GM23338 (cell line): Measurements from ENCODE around the gene SH2D2A. TPM values are rescaled to one million over a fixed set of nuclear protein-coding genes. Genes with fewer than 3 reads are reported as not detected.

ENCODE experiments used
- ATAC-seq: fragments of 200-7000 bp; cut with Tn5 transposase; 3 replicates; pipeline ENCODE4 v1.9.1; 2020
- DNase-seq: peaks from one replicate; pipeline ENCODE4 v3.0.0-alpha.2; 2015; ENCODE audit warnings: low spot score
- H2AFZ ChIP-seq: fragments of 200-600 bp; sonication (generic); 2 replicates; pipeline ENCODE4 v1.8.0; 2016; ENCODE audit warnings: antibody characterized with exemption, mild to moderate bottlenecking, moderate library complexity
- H3F3A ChIP-seq: fragments of 200-600 bp; sonication (generic); replicated peaks from 2 replicates; pipeline ENCODE4 v1.8.0; 2017; ENCODE audit warnings: antibody characterized with exemption, mixed run types, low read depth
- H3K27ac ChIP-seq: fragments of 200-600 bp; sonication (generic); 2 replicates; pipeline ENCODE4 v1.6.1; 2016; ENCODE audit warnings: low read depth
- H3K27me3 ChIP-seq: fragments of 200-600 bp; sonication (generic); 2 replicates; pipeline ENCODE4 v1.8.0; 2016; ENCODE audit warnings: mild to moderate bottlenecking, mixed run types, moderate library complexity; ENCODE audit not compliant: insufficient read depth
- H3K36me3 ChIP-seq: fragments of 200-600 bp; sonication (generic); 2 replicates; pipeline ENCODE4 v1.8.0; 2016; ENCODE audit warnings: mild to moderate bottlenecking; ENCODE audit not compliant: insufficient read depth
- H3K4me1 ChIP-seq: fragments of 200-600 bp; sonication (generic); 2 replicates; pipeline ENCODE4 v1.8.0; 2016; ENCODE audit warnings: mild to moderate bottlenecking, moderate library complexity; ENCODE audit not compliant: insufficient read depth
- H3K4me2 ChIP-seq: fragments of 200-600 bp; sonication (generic); 2 replicates; pipeline ENCODE4 v1.7.1; 2017; ENCODE audit warnings: mixed run types
- H3K4me3 ChIP-seq: fragments of 200-600 bp; sonication (generic); 2 replicates; pipeline ENCODE4 v1.6.1; 2016; ENCODE audit warnings: mixed run types
- H3K79me2 ChIP-seq: fragments of 200-600 bp; sonication (generic); replicated peaks from 2 replicates; pipeline ENCODE4 v1.8.0; 2017; ENCODE audit warnings: mild to moderate bottlenecking; ENCODE audit not compliant: insufficient read depth
- H3K9me2 ChIP-seq: fragments of 200-600 bp; sonication (generic); 2 replicates; pipeline ENCODE4 v1.8.0; 2017; ENCODE audit not compliant: insufficient read depth
- H4K20me1 ChIP-seq: fragments of 200-600 bp; sonication (generic); replicated peaks from 2 replicates; pipeline ENCODE4 v1.8.0; 2017; ENCODE audit warnings: mild to moderate bottlenecking; ENCODE audit not compliant: insufficient read depth
- H3K27ac Mint-ChIP-seq: 2 replicates; pipeline ENCODE4 v1.8.0; 2020; ENCODE audit warnings: inconsistent platforms, mild to moderate bottlenecking, moderate library complexity, mixed read lengths
- H3K27me3 Mint-ChIP-seq: 3 replicates; pipeline ENCODE4 v1.8.0; 2022; ENCODE audit warnings: low read depth, mild to moderate bottlenecking, moderate library complexity, mixed read lengths, inconsistent platforms; ENCODE audit not compliant: insufficient read depth, poor library complexity
- H3K36me3 Mint-ChIP-seq: 3 replicates; pipeline ENCODE4 v1.8.0; 2021; ENCODE audit warnings: low read depth, mild to moderate bottlenecking, inconsistent platforms, moderate library complexity, mixed read lengths
- H3K4me1 Mint-ChIP-seq: 3 replicates; pipeline ENCODE4 v1.8.0; 2020; ENCODE audit warnings: mild to moderate bottlenecking, inconsistent platforms, mixed read lengths
- H3K4me3 Mint-ChIP-seq: 3 replicates; pipeline ENCODE4 v1.8.0; 2021; ENCODE audit warnings: moderate library complexity, mild to moderate bottlenecking, inconsistent platforms, mixed read lengths
- H3K9me3 Mint-ChIP-seq: 3 replicates; pipeline ENCODE4 v1.8.0; 2020; ENCODE audit warnings: moderate library complexity, mild to moderate bottlenecking, inconsistent platforms, mixed read lengths
- CREB1 ChIP-seq: fragments of 250-450 bp; sonication (Bioruptor Pico); IDR thresholded peaks from 2 replicates; pipeline ENCODE4 v1.5.0; 2020; ENCODE audit warnings: low read depth, mild to moderate bottlenecking, moderate library complexity
- CTCF ChIP-seq, 2 experiments: fragments of 200-600 bp in 1 of 2; sonication (generic) in 1 of 2; conservative IDR thresholded peaks; 2 replicates each; pipeline versions ENCODE4 v1.5.1 to v1.6.1; 2016 to 2017; ENCODE audit warnings: antibody characterized with exemption in 2 of 2, low read depth in 2 of 2, mild to moderate bottlenecking in 2 of 2, moderate library complexity in 1 of 2
- ETS1 ChIP-seq: IDR thresholded peaks from 2 replicates; pipeline ENCODE4 v1.6.1; 2016; ENCODE audit warnings: antibody characterized with exemption
- EZH2 ChIP-seq: fragments of 200-600 bp; sonication (generic); IDR thresholded peaks from one replicate; pipeline ENCODE4 v1.8.0; 2017; ENCODE audit warnings: antibody characterized with exemption, mild to moderate bottlenecking, low read depth; ENCODE audit not compliant: unreplicated experiment
- EZH2phosphoT487 ChIP-seq: fragments of 200-600 bp; sonication (generic); IDR thresholded peaks from one replicate; pipeline ENCODE4 v1.8.1; 2018; ENCODE audit warnings: antibody characterized with exemption; ENCODE audit not compliant: unreplicated experiment
- JUNB ChIP-seq: IDR thresholded peaks from one replicate; pipeline ENCODE4 v1.6.1; 2016; ENCODE audit warnings: antibody characterized with exemption; ENCODE audit not compliant: unreplicated experiment
- NANOG ChIP-seq: IDR thresholded peaks from 2 replicates; pipeline ENCODE4 v1.6.1; 2016; ENCODE audit warnings: antibody characterized with exemption, borderline replicate concordance
- POLR2AphosphoS5 ChIP-seq: IDR thresholded peaks from 2 replicates; pipeline ENCODE4 v1.6.1; 2016; ENCODE audit warnings: antibody characterized with exemption, low read depth
- STAT1 ChIP-seq: IDR thresholded peaks from one replicate; pipeline ENCODE4 v1.6.1; 2016; ENCODE audit warnings: antibody characterized with exemption; ENCODE audit not compliant: unreplicated experiment
- ZNF114 ChIP-seq: fragments of 250-450 bp; sonication (Bioruptor Pico); IDR thresholded peaks from 2 replicates; pipeline ENCODE4 v1.5.0; 2020; ENCODE audit warnings: mild to moderate bottlenecking, moderate library complexity
- ZNF331 ChIP-seq: fragments of 250-450 bp; sonication (Bioruptor Pico); IDR thresholded peaks from 2 replicates; pipeline ENCODE4 v1.5.0; 2020; ENCODE audit warnings: low read depth, mild to moderate bottlenecking, moderate library complexity
- polyA plus RNA-seq: library from polyadenylated mRNA; unstranded; fragments of >200 nt; fragmentation: Nextera tagmentation; extraction: Ambion mirVana; gene quantifications from 2 replicates; pipeline ENCODE4 v1.2.1, GENCODE V29; 2016
- total RNA-seq: library from RNA; depleted of rRNA; stranded (reverse); fragments of >200 nt; shearing (Covaris generic); gene quantifications from 2 replicates; pipeline ENCODE4 v1.2.3, GENCODE V29; 2014
- TF ChIP-seq, protein P1 (sequence below): IDR thresholded peaks from one replicate; pipeline ENCODE4 v1.6.1; 2018; ENCODE audit warnings: antibody characterized with exemption; ENCODE audit not compliant: unreplicated experiment
- TF ChIP-seq, protein P2 (sequence below): fragments of 250-450 bp; sonication (Bioruptor Pico); IDR thresholded peaks from 2 replicates; pipeline ENCODE4 v1.5.0; 2020; ENCODE audit warnings: mild to moderate bottlenecking, moderate library complexity

The SH2D2A gene
- total and polyA plus RNA-seq, 2 experiments from 2014 or later = 5.5 to 11.5 TPM

DNA sequence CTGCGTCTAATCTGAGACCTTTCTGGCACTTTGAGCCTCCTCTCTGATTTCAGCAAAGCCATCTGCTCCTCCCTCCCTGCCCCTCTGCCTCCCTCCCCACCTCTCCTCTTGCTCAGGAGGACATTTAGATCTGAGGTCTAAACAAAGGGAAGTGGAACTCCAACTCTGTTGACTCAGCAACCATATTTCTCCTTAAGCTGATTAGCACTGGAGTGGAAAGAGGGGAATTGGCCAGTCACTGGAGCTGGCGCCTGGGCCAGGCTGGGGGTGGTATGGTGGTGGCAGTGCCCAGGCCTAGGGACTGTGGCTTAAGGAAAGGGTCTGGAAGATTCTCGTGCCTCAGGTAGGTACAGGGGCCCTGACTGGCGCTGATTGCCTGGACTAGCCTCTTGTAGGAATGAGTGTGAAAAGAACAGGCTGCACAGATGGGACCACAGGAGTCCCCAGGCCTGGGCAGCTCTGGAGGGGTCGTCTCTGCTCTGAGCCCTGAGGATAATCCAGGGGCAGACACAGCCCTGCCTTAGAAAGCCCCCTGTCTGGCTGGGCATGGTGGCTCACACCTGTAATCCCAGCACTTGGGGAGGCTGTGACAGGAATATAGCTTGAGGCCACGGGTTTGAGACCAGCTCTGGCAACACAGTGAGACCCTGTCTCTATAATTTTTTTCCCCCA, 11.9 kb downstream of the SH2D2A start:
- Histone ChIP-seq H3K4me3 (no peak overlapping the region), H3K4me1 (no peaks in the 10 kb centered on the region; the same call in 1 of the 2 replicates), H3K79me2 (no peaks in the 10 kb centered on the region), H2AFZ (no peak overlapping the region), H3K27me3 (no peaks in the 10 kb centered on the region), H3K36me3 (peaks cover 7% of the 10 kb centered on the region; the same call in 1 of the 2 replicates), H3K9me2 (no peaks in the 10 kb centered on the region), H3K27ac (no peak overlapping the region), H4K20me1 (no peaks in the 10 kb centered on the region; the same call in 1 of the 2 replicates), H3F3A (no peaks in the 10 kb centered on the region; the same call in 1 of the 2 replicates), H3K4me2 (no peak overlapping the region)
- ATAC-seq (no peak), DNase-seq (no peak)
- peaks cover 21% of the 10 kb centered on the region for H3K27me3 Mint-ChIP-seq
- no peak overlapping the region for H3K4me3 Mint-ChIP-seq
- TF ChIP-seq, protein P1, sequence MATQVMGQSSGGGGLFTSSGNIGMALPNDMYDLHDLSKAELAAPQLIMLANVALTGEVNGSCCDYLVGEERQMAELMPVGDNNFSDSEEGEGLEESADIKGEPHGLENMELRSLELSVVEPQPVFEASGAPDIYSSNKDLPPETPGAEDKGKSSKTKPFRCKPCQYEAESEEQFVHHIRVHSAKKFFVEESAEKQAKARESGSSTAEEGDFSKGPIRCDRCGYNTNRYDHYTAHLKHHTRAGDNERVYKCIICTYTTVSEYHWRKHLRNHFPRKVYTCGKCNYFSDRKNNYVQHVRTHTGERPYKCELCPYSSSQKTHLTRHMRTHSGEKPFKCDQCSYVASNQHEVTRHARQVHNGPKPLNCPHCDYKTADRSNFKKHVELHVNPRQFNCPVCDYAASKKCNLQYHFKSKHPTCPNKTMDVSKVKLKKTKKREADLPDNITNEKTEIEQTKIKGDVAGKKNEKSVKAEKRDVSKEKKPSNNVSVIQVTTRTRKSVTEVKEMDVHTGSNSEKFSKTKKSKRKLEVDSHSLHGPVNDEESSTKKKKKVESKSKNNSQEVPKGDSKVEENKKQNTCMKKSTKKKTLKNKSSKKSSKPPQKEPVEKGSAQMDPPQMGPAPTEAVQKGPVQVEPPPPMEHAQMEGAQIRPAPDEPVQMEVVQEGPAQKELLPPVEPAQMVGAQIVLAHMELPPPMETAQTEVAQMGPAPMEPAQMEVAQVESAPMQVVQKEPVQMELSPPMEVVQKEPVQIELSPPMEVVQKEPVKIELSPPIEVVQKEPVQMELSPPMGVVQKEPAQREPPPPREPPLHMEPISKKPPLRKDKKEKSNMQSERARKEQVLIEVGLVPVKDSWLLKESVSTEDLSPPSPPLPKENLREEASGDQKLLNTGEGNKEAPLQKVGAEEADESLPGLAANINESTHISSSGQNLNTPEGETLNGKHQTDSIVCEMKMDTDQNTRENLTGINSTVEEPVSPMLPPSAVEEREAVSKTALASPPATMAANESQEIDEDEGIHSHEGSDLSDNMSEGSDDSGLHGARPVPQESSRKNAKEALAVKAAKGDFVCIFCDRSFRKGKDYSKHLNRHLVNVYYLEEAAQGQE = no peak
- TF ChIP-seq, protein P2, sequence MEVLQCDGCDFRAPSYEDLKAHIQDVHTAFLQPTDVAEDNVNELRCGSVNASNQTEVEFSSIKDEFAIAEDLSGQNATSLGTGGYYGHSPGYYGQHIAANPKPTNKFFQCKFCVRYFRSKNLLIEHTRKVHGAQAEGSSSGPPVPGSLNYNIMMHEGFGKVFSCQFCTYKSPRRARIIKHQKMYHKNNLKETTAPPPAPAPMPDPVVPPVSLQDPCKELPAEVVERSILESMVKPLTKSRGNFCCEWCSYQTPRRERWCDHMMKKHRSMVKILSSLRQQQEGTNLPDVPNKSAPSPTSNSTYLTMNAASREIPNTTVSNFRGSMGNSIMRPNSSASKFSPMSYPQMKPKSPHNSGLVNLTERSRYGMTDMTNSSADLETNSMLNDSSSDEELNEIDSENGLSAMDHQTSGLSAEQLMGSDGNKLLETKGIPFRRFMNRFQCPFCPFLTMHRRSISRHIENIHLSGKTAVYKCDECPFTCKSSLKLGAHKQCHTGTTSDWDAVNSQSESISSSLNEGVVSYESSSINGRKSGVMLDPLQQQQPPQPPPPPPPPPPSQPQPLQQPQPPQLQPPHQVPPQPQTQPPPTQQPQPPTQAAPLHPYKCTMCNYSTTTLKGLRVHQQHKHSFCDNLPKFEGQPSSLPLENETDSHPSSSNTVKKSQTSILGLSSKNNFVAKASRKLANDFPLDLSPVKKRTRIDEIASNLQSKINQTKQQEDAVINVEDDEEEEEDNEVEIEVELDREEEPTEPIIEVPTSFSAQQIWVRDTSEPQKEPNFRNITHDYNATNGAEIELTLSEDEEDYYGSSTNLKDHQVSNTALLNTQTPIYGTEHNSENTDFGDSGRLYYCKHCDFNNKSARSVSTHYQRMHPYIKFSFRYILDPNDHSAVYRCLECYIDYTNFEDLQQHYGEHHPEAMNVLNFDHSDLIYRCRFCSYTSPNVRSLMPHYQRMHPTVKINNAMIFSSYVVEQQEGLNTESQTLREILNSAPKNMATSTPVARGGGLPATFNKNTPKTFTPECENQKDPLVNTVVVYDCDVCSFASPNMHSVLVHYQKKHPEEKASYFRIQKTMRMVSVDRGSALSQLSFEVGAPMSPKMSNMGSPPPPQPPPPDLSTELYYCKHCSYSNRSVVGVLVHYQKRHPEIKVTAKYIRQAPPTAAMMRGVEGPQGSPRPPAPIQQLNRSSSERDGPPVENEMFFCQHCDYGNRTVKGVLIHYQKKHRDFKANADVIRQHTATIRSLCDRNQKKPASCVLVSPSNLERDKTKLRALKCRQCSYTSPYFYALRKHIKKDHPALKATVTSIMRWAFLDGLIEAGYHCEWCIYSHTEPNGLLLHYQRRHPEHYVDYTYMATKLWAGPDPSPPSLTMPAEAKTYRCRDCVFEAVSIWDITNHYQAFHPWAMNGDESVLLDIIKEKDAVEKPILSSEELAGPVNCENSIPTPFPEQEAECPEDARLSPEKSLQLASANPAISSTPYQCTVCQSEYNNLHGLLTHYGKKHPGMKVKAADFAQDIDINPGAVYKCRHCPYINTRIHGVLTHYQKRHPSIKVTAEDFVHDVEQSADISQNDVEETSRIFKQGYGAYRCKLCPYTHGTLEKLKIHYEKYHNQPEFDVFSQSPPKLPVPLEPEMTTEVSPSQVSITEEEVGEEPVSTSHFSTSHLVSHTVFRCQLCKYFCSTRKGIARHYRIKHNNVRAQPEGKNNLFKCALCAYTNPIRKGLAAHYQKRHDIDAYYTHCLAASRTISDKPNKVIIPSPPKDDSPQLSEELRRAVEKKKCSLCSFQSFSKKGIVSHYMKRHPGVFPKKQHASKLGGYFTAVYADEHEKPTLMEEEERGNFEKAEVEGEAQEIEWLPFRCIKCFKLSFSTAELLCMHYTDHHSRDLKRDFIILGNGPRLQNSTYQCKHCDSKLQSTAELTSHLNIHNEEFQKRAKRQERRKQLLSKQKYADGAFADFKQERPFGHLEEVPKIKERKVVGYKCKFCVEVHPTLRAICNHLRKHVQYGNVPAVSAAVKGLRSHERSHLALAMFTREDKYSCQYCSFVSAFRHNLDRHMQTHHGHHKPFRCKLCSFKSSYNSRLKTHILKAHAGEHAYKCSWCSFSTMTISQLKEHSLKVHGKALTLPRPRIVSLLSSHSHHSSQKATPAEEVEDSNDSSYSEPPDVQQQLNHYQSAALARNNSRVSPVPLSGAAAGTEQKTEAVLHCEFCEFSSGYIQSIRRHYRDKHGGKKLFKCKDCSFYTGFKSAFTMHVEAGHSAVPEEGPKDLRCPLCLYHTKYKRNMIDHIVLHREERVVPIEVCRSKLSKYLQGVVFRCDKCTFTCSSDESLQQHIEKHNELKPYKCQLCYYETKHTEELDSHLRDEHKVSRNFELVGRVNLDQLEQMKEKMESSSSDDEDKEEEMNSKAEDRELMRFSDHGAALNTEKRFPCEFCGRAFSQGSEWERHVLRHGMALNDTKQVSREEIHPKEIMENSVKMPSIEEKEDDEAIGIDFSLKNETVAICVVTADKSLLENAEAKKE (CRISPR knock-in tag) = no peak
- TF ChIP-seq STAT1 (no peak), CREB1 (CRISPR knock-in tag) (no peak), JUNB (no peak), ZNF331 (CRISPR knock-in tag) (no peak), POLR2AphosphoS5 (no peak), NANOG (no peak), EZH2phosphoT487 (no peak), ETS1 (no peak), ZNF114 (CRISPR knock-in tag) (no peak), CTCF (conservative IDR thresholded peaks at IDR 0.05; ENCODE audit: low read depth in 2 of 2) (no peak), EZH2 (no peak)
- H3K9me3 Mint-ChIP-seq = no peaks in the 10 kb centered on the region
- peaks cover 23% of the 10 kb centered on the region for H3K36me3 Mint-ChIP-seq
- peaks cover 5% of the 10 kb centered on the region; the same call in 2 of the 3 replicates for H3K4me1 Mint-ChIP-seq
- no peak overlapping the region for H3K27ac Mint-ChIP-seq
